Measurements from ENCODE around the gene CCDC83. TPM values are rescaled to one million over a fixed set of nuclear protein-coding genes. Genes with fewer than 3 reads are reported as not detected.
A peak's percentile ranks its signal among the peaks of the same experiment; 100 is the strongest.
"Not testable (repeated sequence)": the region's sequence is repeated elsewhere in the genome, so short reads cannot be mapped to it uniquely, and the experiment has no call there.

The CCDC83 gene
- total RNA-seq, 4 donors from 2014 or later = not detected

DNA sequence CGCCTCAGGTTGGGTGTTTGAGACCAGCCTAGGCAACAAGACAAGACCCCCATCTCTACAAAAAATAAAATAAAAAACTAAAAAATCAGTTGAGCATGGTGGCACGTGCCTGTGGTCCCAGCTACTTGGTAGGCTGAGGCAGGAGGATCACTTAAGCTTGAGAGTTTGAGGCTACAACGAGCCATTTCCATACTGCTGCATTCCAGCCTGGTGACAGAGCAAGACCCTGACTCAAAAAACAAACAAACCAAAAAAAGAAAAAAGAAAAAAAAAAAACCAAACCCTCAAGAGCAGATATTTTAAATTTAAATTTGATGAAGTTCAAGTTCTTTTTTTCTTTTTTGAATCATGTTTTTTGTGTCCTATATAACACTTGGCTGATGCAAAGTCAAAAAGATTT, 7.2 kb upstream of the CCDC83 start:
- no peak for DNase-seq (ENCODE audit: low spot score in 2 of 2)
- no peak overlapping the region for H3K4me3 ChIP-seq (ENCODE audit: low read depth, poor library complexity, severe bottlenecking)
- WGBS, 2 donors = 92 to 98% methylated on average over 3 of the region's 3 CpGs
- intact Hi-C loops (cut with DNase I; ENCODE audit: low total_unique reads) = no loop called here
- no peak for TF ChIP-seq POLR2A (IDR thresholded peaks at IDR 0.05)
- TF ChIP-seq, protein P1, sequence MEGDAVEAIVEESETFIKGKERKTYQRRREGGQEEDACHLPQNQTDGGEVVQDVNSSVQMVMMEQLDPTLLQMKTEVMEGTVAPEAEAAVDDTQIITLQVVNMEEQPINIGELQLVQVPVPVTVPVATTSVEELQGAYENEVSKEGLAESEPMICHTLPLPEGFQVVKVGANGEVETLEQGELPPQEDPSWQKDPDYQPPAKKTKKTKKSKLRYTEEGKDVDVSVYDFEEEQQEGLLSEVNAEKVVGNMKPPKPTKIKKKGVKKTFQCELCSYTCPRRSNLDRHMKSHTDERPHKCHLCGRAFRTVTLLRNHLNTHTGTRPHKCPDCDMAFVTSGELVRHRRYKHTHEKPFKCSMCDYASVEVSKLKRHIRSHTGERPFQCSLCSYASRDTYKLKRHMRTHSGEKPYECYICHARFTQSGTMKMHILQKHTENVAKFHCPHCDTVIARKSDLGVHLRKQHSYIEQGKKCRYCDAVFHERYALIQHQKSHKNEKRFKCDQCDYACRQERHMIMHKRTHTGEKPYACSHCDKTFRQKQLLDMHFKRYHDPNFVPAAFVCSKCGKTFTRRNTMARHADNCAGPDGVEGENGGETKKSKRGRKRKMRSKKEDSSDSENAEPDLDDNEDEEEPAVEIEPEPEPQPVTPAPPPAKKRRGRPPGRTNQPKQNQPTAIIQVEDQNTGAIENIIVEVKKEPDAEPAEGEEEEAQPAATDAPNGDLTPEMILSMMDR (IDR thresholded peaks at IDR 0.05) = no peak

DNA sequence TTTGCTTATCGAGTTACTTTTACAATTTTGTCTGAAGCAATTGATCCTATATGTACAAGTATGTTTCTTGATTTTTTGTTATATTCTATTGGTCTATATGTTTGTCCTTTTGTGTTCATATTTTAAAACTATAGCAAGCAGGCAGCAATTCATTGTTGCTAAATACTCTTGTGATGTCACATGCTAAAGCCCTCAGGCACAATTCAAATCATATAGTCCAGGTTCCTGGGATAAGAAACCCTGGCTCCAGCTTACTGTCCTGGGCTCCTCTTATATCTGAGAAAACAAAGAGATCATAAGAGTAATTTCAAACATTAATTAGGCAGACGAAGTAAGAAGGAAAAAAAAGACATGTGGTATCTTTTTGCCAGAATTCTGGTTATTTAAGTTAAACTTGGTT, 6.6 kb upstream of the CCDC83 start:
- no peak for TF ChIP-seq POLR2A (IDR thresholded peaks at IDR 0.05)
- WGBS, 2 donors = 89 to 92% methylated on average over 2 of the region's 2 CpGs
- intact Hi-C loops (cut with DNase I; ENCODE audit: low total_unique reads) = no loop called here
- H3K4me3 ChIP-seq (ENCODE audit: low read depth, poor library complexity, severe bottlenecking) = no peak overlapping the region
- DNase-seq (ENCODE audit: low spot score in 2 of 2) = no peak

DNA sequence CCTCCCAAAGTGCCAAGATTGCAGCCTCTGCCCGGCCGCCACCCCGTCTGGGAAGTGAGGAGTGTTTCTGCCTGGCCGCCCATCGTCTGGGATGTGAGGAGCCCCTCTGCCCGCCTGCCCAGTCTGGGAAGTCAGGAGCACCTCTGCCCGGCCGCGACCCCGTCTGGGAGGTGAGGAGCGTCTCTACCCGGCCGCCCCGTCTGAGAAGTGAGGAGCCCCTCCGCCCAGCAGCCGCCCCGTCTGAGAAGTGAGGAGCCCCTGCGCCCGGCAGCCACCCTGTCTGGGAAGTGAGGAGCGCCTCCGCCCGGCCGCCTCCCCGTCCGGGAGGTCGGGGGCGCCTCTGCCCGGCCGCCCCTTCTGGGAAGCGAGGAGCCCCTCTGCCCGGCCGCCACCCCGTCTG, 2.4 kb upstream of the CCDC83 start:
- intact Hi-C loops (cut with DNase I; ENCODE audit: low total_unique reads) = loop anchor here (10.0 kb wide), 1 partner anchor 258 kb away; no protein-coding TSS in a partner anchor
- 98 to 99% methylated on average over 21 to 32 of the region's 33 CpGs for WGBS, 2 donors
- not testable (repeated sequence) for DNase-seq (ENCODE audit: low spot score in 2 of 2); H3K4me3 ChIP-seq (ENCODE audit: low read depth, poor library complexity, severe bottlenecking)

DNA sequence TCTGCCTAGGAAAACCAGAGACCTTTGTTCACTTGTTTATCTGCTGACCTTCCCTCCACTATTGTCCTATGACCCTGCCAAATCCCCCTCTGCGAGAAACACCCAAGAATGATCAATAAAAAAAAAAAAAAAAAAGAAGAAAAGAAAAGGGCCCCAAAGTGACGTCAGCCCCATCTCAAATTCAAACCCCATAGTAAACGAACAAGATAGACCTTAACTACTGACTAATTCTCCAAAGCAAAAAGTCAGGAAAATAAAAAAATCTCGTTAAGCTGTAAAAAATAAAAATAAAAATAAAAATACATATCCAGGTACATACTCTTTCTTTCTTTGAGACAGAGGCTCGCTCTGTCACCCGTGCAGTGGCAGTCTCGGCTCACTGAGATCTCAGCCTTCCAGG, 1.6 kb upstream of the CCDC83 start:
- not testable (repeated sequence) for H3K4me3 ChIP-seq (ENCODE audit: low read depth, poor library complexity, severe bottlenecking); DNase-seq (ENCODE audit: low spot score in 2 of 2)
- intact Hi-C loops (cut with DNase I; ENCODE audit: low total_unique reads) = loop anchor here (10.0 kb wide), 1 partner anchor 259 kb away; no protein-coding TSS in a partner anchor
- WGBS, 2 donors = 93 to 94% methylated on average over 6 to 7 of the region's 7 CpGs

DNA sequence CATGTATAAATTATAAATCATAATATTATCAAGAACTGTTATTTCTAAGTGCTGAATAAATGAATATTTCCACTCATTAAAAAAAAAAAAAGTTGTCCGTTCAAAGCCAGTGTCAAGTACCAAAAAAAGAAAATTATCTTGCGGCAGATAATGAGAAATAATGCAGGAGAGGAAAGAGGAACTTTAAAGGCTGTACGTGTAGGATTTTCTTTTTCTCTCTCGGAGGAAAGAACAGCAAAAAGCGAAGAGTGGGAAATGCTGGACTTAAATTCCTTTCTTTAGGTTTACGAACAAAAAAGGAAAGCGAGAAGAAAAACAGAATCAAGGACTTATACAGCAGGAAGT, 999 bp upstream of the CCDC83 start:
- peak overlapping the region; percentile 38 for H3K4me3 ChIP-seq (ENCODE audit: low read depth, poor library complexity, severe bottlenecking)
- intact Hi-C loops (cut with DNase I; ENCODE audit: low total_unique reads) = loop anchor here (10.0 kb wide), 1 partner anchor 259 kb away; no protein-coding TSS in a partner anchor
- DNase-seq (ENCODE audit: low spot score in 2 of 2) = no peak
- TF ChIP-seq POLR2A (IDR thresholded peaks at IDR 0.05) = no peak
- TF ChIP-seq, protein P1 (IDR thresholded peaks at IDR 0.05) = no peak
- 20 to 30% methylated on average over 7 of the region's 7 CpGs for WGBS, 2 donors

DNA sequence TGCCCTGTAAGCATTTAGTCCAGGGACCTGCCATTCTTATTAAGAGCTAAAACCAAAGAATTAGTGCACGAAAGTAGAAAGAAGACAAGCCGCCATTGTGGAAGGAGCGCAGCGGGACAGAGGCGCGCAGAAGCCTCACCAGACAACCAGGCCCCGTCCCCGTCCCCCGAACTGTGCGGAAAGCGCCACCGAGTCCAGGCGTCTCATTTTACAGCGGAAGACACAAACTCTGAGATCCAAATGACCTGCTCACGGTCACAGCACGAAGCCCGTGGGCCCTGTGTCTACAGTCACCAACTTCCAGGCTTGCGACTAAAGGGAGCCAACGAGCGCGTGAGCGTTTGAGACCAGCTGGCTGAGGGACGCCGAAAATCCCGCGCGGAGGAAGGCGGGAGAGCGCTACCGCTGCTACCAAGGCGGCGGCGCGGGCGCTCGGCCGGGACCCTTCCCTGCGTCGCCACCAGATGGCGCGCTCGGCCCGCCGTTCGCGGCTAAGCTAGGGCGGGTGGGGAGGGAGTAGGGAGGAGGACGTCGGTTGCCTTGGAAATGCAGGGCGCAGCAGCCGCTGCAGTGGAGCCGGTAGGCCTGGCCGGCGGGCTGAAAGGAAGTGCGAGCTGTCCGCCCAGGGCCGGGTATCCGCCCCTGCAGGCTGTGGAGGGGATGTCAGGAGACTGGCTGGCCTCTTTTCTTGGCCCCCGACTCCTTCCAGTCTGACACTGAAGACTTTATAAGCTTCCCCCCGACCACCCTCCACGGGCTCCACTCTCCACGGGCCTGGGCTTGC, 434 bp upstream of the CCDC83 start:
- DNase-seq (ENCODE audit: low spot score in 2 of 2) = peak; percentile 87 to 98
- intact Hi-C loops (cut with DNase I; ENCODE audit: low total_unique reads) = loop anchor here (5.0 to 10.0 kb wide), 2 partner anchors 260 to 363 kb away; no protein-coding TSS in a partner anchor
- WGBS, 2 donors = 1% methylated on average over 30 to 47 of the region's 62 CpGs
- peak overlapping the region; percentile 38 for H3K4me3 ChIP-seq (ENCODE audit: low read depth, poor library complexity, severe bottlenecking)
- TF ChIP-seq POLR2A (IDR thresholded peaks at IDR 0.05) = no peak
- TF ChIP-seq, protein P1 (IDR thresholded peaks at IDR 0.05) = peak in 1 of 3 donors; percentile 52

DNA sequence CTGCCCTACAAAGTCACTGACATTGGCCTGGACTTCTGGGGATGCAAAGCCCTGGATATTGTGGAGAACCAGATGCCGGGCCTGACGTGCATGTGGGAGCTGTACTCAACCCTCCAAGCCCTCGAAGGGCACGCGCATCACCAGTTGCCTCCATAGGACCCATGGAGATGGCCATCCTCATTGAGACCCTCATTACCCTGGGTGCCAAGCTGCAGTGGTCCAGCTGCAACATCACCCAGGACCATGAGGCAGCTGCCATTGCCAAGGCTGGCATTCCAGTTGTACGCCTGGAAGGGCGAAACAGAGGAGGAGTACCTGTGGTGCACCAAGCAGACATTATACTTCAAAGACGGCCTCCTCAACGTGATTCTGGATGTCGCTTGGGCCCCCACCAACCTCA, 1.9 kb downstream of the CCDC83 start:
- 96 to 98% methylated on average over 8 to 9 of the region's 10 CpGs for WGBS, 2 donors
- DNase-seq (ENCODE audit: low spot score in 2 of 2) = no peak
- intact Hi-C loops (cut with DNase I; ENCODE audit: low total_unique reads) = loop anchor here (5.0 to 10.0 kb wide), 2 partner anchors 262 to 360 kb away; no protein-coding TSS in a partner anchor
- no peak for TF ChIP-seq POLR2A (IDR thresholded peaks at IDR 0.05)
- TF ChIP-seq, protein P1 (IDR thresholded peaks at IDR 0.05) = no peak
- H3K4me3 ChIP-seq (ENCODE audit: low read depth, poor library complexity, severe bottlenecking) = no peak overlapping the region

DNA sequence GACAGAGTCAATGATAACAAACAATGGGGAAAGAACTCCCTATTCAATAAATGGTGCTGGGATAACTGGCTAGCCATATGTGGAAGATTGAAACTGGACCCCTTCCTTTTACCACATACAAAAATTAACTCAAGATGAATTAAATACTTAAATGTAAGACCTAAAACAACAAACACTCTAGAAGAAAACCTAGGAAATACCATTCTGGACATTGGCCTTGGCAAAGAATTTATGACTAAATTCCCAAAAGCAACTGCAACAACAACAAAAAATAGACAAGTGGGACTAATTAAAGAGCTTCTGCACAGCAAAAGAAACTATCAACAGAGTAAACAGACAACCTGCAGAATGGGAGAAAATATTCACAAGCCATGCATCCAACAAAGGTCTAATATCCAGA, 4.4 kb downstream of the CCDC83 start:
- intact Hi-C loops (cut with DNase I; ENCODE audit: low total_unique reads) = loop anchor here (5.0 to 10.0 kb wide), 2 partner anchors 265 to 358 kb away; no protein-coding TSS in a partner anchor
- H3K4me3 ChIP-seq (ENCODE audit: low read depth, poor library complexity, severe bottlenecking); DNase-seq (ENCODE audit: low spot score in 2 of 2): not testable (repeated sequence)

All from lower leg skin (tissue), 4 donors.